Activated CD4-positive, alpha-beta memory T cell treated with anti-CD3 and anti-CD28 coated beads, Interleukin-2, amount 10 ng/mL, durations not matched to agents 7 days and 5 days (primary cell): Measurements from ENCODE around the gene TCAF2. TPM values are rescaled to one million over a fixed set of nuclear protein-coding genes. Genes with fewer than 3 reads are reported as not detected.
"Not testable (repeated sequence)": the region's sequence is repeated elsewhere in the genome, so short reads cannot be mapped to it uniquely, and the experiment has no call there.

Experiments
- CTCF ChIA-PET: fragments of 350-600 bp; sonication (Branson Sonifier 250); formaldehyde crosslinking; loops from one replicate; lab custom pipeline; 2021; ENCODE audit warnings: antibody characterized with exemption, inconsistent platforms; lab: Charles Lee
- POLR2A ChIA-PET: fragments of 350-600 bp; sonication (Branson Sonifier 250); formaldehyde crosslinking; loops from one replicate; lab custom pipeline; 2021; ENCODE audit warnings: antibody characterized with exemption; lab: Charles Lee
- DNase-seq: peaks from one replicate; pipeline ENCODE4 v3.0.0-alpha.2; 2020
- H3K27ac Mint-ChIP-seq: one replicate; pipeline ENCODE4 v1.8.0; 2021; ENCODE audit warnings: mild to moderate bottlenecking, mixed read lengths
- H3K27me3 Mint-ChIP-seq: one replicate; pipeline ENCODE4 v1.8.0; 2021; ENCODE audit warnings: mixed read lengths
- H3K36me3 Mint-ChIP-seq: one replicate; pipeline ENCODE4 v1.8.0; 2021; ENCODE audit warnings: low read depth, mixed read lengths
- H3K4me1 Mint-ChIP-seq: one replicate; pipeline ENCODE4 v1.8.0; 2021; ENCODE audit warnings: mixed read lengths
- H3K4me3 Mint-ChIP-seq: one replicate; pipeline ENCODE4 v1.8.0; 2021; ENCODE audit warnings: mild to moderate bottlenecking, mixed read lengths
- H3K9me3 Mint-ChIP-seq: one replicate; pipeline ENCODE4 v1.8.0; 2021; ENCODE audit warnings: mixed read lengths
- total RNA-seq, 2 experiments: library from RNA; stranded (reverse); gene quantifications; one replicate each; pipeline ENCODE4 v1.2.3, GENCODE V29; 2021

Gene TCAF2
- total RNA-seq, 2 experiments from 2014 or later, result 49.4 to 50.8 TPM

DNA sequence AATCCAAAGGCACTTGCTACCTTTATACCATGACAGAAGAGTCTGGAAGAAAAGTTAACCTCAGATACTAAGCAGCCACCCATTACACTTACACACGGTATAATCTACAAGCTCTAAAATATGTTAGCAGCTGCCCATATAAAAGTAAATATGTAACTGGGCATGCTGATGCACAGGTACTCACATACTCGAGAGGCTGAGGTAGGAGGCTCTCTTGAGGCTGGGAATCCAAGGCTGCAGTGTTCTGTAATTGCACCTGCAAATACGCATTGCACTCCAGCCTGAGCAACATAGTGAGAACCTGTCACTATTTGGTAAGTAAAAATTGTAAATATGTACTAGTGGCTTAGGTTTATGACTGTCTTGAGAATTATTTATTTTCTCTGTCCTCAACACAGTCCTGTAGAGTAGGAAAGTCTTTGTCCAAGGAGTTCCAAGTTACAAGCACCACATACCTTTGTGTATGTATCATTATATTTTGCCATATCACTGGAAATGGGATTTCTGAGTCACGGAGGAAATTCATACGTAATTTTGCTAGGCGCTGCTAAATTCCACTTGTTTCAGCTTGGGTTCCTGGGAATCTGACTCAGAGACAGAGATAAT lies 12.3 kb downstream of the TCAF2 start:
- CTCF ChIA-PET, H3K4me3 Mint-ChIP-seq, H3K36me3 Mint-ChIP-seq, H3K9me3 Mint-ChIP-seq, H3K27ac Mint-ChIP-seq, H3K4me1 Mint-ChIP-seq, DNase-seq, H3K27me3 Mint-ChIP-seq, POLR2A ChIA-PET: not testable (repeated sequence)

DNA sequence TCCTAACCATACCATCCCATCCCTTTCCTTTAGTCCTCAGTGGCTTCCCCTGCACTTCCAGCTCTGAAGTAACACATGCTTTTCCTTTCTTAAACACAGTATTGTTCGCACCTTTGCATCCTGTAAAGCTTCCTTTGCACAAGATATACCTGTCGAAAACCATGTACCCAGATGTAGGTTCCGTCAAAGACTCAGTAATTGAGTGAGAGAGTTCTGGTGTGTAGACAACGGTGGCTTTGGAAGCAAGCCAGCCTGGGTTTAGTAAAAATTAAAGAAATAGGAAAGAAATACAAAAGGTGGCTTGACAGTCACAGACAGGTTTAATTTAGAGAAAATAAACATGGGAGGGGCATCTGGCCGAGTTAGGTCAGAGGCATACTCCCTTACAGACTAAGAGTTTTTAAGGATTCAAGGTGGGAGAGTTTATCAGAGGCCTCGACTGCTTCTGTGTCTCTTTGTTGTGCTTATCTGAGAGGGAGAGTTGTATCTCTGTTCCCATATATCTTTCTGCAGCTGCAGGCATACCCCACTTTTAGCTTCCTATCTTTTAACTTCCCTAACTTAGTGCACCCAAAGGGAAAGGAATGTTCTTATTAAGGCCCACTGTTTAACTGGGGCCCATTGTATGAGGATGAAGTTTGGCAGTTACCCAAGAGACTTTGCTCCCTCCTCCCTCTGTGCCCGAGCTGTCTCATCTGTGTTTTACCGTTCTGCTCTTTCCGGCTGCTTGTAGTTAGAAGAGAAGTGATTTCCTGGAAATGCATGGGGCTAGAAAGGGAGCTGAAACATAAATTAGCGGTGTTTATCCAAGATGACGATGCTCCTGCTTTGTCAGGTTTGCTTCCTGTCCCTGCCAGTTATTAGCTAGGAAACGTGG lies 14.8 kb downstream of the TCAF2 start:
- H3K9me3 Mint-ChIP-seq, H3K4me1 Mint-ChIP-seq, DNase-seq, H3K4me3 Mint-ChIP-seq, H3K27me3 Mint-ChIP-seq, CTCF ChIA-PET, H3K36me3 Mint-ChIP-seq, POLR2A ChIA-PET, H3K27ac Mint-ChIP-seq: not testable (repeated sequence)

GRCh38 chr7:143639372-143639771 lies 18.6 kb downstream of the TCAF2 start:
- H3K4me3 Mint-ChIP-seq, H3K4me1 Mint-ChIP-seq, POLR2A ChIA-PET: not testable (repeated sequence)

GRCh38 chr7:143640528-143641189 lies 19.9 kb downstream of the TCAF2 start:
- H3K27me3 Mint-ChIP-seq, CTCF ChIA-PET, H3K9me3 Mint-ChIP-seq, H3K4me3 Mint-ChIP-seq, H3K36me3 Mint-ChIP-seq, POLR2A ChIA-PET, H3K27ac Mint-ChIP-seq, H3K4me1 Mint-ChIP-seq, DNase-seq: not testable (repeated sequence)

More at GRCh38 chr7:143639372-143639771, 18.6 kb downstream of the TCAF2 start:
- H3K36me3 Mint-ChIP-seq, H3K27me3 Mint-ChIP-seq, CTCF ChIA-PET, H3K27ac Mint-ChIP-seq, H3K9me3 Mint-ChIP-seq, DNase-seq: not testable (repeated sequence)

GRCh38 chr7:143646598-143646997 lies 25.8 kb downstream of the TCAF2 start:
- H3K36me3 Mint-ChIP-seq, H3K27me3 Mint-ChIP-seq, H3K27ac Mint-ChIP-seq, CTCF ChIA-PET, DNase-seq, POLR2A ChIA-PET, H3K4me1 Mint-ChIP-seq, H3K9me3 Mint-ChIP-seq, H3K4me3 Mint-ChIP-seq: not testable (repeated sequence)

DNA sequence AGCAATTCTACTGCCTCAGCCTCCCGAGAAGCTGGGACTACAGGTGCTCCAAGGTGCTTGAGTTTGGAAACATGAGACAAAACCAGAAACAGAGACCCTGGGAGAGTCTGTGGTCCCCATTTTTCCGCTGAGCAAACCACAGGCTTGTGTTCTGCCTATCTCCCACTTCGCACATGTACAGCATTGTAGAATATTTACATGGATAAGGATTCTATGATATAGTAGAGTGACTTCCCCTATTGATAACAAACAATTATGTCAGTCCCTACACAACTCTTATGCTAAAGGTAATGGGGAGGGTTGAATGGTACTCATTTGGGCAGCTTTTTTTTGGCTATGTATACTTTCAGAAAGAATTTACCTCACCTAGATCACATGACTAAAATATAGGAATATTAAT lies 29.1 kb downstream of the TCAF2 start:
- POLR2A ChIA-PET, H3K27ac Mint-ChIP-seq, CTCF ChIA-PET: not testable (repeated sequence)

GRCh38 chr7:143650447-143650846 lies 29.7 kb downstream of the TCAF2 start:
- H3K4me3 Mint-ChIP-seq, H3K27ac Mint-ChIP-seq, CTCF ChIA-PET, H3K4me1 Mint-ChIP-seq, DNase-seq, H3K9me3 Mint-ChIP-seq, POLR2A ChIA-PET, H3K36me3 Mint-ChIP-seq, H3K27me3 Mint-ChIP-seq: not testable (repeated sequence)

More for the DNA sequence above, 29.1 kb downstream of the TCAF2 start:
- not testable (repeated sequence) for DNase-seq, H3K36me3 Mint-ChIP-seq, H3K27me3 Mint-ChIP-seq, H3K9me3 Mint-ChIP-seq, H3K4me3 Mint-ChIP-seq, H3K4me1 Mint-ChIP-seq

Other genes with a start within 250 kb of the TCAF2 start
- 100 to 1,000 TPM; 235 to 249 TPM for gene ZYX, start 239.6 kb upstream of the TCAF2 start, total RNA-seq
- 1 to 10 TPM; 1.1 to 1.2 TPM for gene EPHA1, start 212.1 kb upstream of the TCAF2 start, total RNA-seq
- gene TAS2R60, start 177.5 kb upstream of the TCAF2 start, total RNA-seq, result not detected
- not detected for gene TAS2R41, start 143.1 kb upstream of the TCAF2 start, total RNA-seq
- gene CTAGE15, start 49.2 kb upstream of the TCAF2 start, total RNA-seq, result not detected
- 1 to 10 TPM; 3.0 TPM for gene CTAGE6, start 136.7 kb downstream of the TCAF2 start, total RNA-seq